SK-N-SH treated with all-trans-retinoic acid at 6 μM for 48 hours (cell line): ENCODE measurements around the gene KLHL20.
"Not testable (repeated sequence)": the region's sequence is repeated elsewhere in the genome, so short reads cannot be mapped to it uniquely, and the experiment has no call there.

Experiments used
- ATAC-seq: fragments of 200-7000 bp; cut with Tn5 transposase; 3 replicates; pipeline ENCODE4 v1.9.1; 2020; ENCODE audit warnings: mild to moderate bottlenecking, moderate library complexity
- ARNTL ChIP-seq: fragments of 450-650 bp; formaldehyde crosslinking; IDR thresholded peaks from 2 replicates; pipeline ENCODE4 v1.5.0; 2020; ENCODE audit warnings: low read depth, mild to moderate bottlenecking, moderate library complexity, borderline replicate concordance
- BACH2 ChIP-seq: fragments of 250-450 bp; sonication (Bioruptor Pico); IDR thresholded peaks from 2 replicates; pipeline ENCODE4 v1.9.0; 2021; ENCODE audit warnings: mild to moderate bottlenecking, borderline replicate concordance
- CSDC2 ChIP-seq: fragments of 250-450 bp; sonication (Bioruptor Pico); IDR thresholded peaks from 2 replicates; pipeline ENCODE4 v1.5.0; 2020; ENCODE audit warnings: mild to moderate bottlenecking, moderate library complexity
- ESRRG ChIP-seq: fragments of 250-450 bp; sonication (Bioruptor Pico); IDR thresholded peaks from 2 replicates; pipeline ENCODE4 v1.6.1; 2021; ENCODE audit warnings: mild to moderate bottlenecking
- GLIS3 ChIP-seq: fragments of 250-450 bp; sonication (Bioruptor Pico); IDR thresholded peaks from 2 replicates; pipeline ENCODE4 v1.5.0; 2020; ENCODE audit warnings: mild to moderate bottlenecking, moderate library complexity
- ISL1 ChIP-seq: fragments of 250-450 bp; sonication (Bioruptor Pico); IDR thresholded peaks from 2 replicates; pipeline ENCODE4 v2.1.2; 2022; ENCODE audit warnings: mild to moderate bottlenecking, moderate library complexity
- OSR1 ChIP-seq: fragments of 250-450 bp; sonication (Bioruptor Pico); IDR thresholded peaks from 2 replicates; pipeline ENCODE4 v1.8.0; 2022; ENCODE audit warnings: moderate library complexity, mild to moderate bottlenecking, inconsistent platforms
- PPARA ChIP-seq: fragments of 250-450 bp; sonication (Bioruptor Pico); IDR thresholded peaks from 2 replicates; pipeline ENCODE4 v1.5.0; 2020; ENCODE audit warnings: mild to moderate bottlenecking, borderline replicate concordance
- RARB ChIP-seq: fragments of 250-450 bp; sonication (Bioruptor Pico); IDR thresholded peaks from 2 replicates; pipeline ENCODE4 v1.8.0; 2021; ENCODE audit warnings: mild to moderate bottlenecking, moderate library complexity
- SNAI2 ChIP-seq: fragments of 250-450 bp; sonication (Bioruptor Pico); IDR thresholded peaks from 2 replicates; pipeline ENCODE4 v1.5.0; 2020; ENCODE audit warnings: mild to moderate bottlenecking, moderate library complexity
- TCF4 ChIP-seq: fragments of 250-450 bp; sonication (Bioruptor Pico); IDR thresholded peaks from 2 replicates; pipeline ENCODE4 v1.8.0; 2021; ENCODE audit warnings: mild to moderate bottlenecking, moderate library complexity, borderline replicate concordance
- TOX ChIP-seq: fragments of 250-450 bp; sonication (Bioruptor Pico); IDR thresholded peaks from 2 replicates; pipeline ENCODE4 v1.8.0; 2021; ENCODE audit warnings: mild to moderate bottlenecking, moderate library complexity, borderline replicate concordance
- ZC3H10 ChIP-seq: fragments of 250-450 bp; sonication (Bioruptor Pico); IDR thresholded peaks from 2 replicates; pipeline ENCODE4 v1.5.1; 2021; ENCODE audit warnings: mild to moderate bottlenecking, moderate library complexity
- ZFP3 ChIP-seq: fragments of 250-450 bp; sonication (Bioruptor Pico); IDR thresholded peaks from 2 replicates; pipeline ENCODE4 v1.5.0; 2020; ENCODE audit warnings: mild to moderate bottlenecking, moderate library complexity
- ZFP30 ChIP-seq: fragments of 450-650 bp; formaldehyde crosslinking; IDR thresholded peaks from 2 replicates; pipeline ENCODE4 v1.5.0; 2022; ENCODE audit warnings: mild to moderate bottlenecking, moderate library complexity
- ZNF565 ChIP-seq: fragments of 450-650 bp; formaldehyde crosslinking; conservative IDR thresholded peaks from 2 replicates; pipeline ENCODE4 v1.5.0; 2020; ENCODE audit warnings: low read depth, mild to moderate bottlenecking, moderate library complexity
- ZNF70 ChIP-seq: fragments of 450-650 bp; formaldehyde crosslinking; IDR thresholded peaks from 2 replicates; pipeline ENCODE4 v1.5.0; 2020; ENCODE audit warnings: mild to moderate bottlenecking, moderate library complexity
- ZNF8 ChIP-seq: fragments of 450-650 bp; formaldehyde crosslinking; IDR thresholded peaks from 2 replicates; pipeline ENCODE4 v1.5.0; 2020; ENCODE audit warnings: mild to moderate bottlenecking, moderate library complexity
- TF ChIP-seq, protein P1 (sequence below): fragments of 250-450 bp; sonication (Bioruptor Pico); IDR thresholded peaks from 2 replicates; pipeline ENCODE4 v1.5.1; 2021; ENCODE audit warnings: mild to moderate bottlenecking, moderate library complexity
- TF ChIP-seq, protein P2 (sequence below): fragments of 250-450 bp; sonication (Bioruptor Pico); IDR thresholded peaks from 2 replicates; pipeline ENCODE4 v1.5.1; 2020; ENCODE audit warnings: low read depth, mild to moderate bottlenecking, moderate library complexity
- TF ChIP-seq, protein P3 (sequence below): fragments of 250-450 bp; sonication (Bioruptor Pico); IDR thresholded peaks from 2 replicates; pipeline ENCODE4 v1.8.0; 2020; ENCODE audit warnings: mild to moderate bottlenecking, moderate library complexity, borderline replicate concordance
- TF ChIP-seq, protein P4 (sequence below): fragments of 250-450 bp; sonication (Bioruptor Pico); IDR thresholded peaks from 2 replicates; pipeline ENCODE4 v1.5.0; 2020; ENCODE audit warnings: mild to moderate bottlenecking, moderate library complexity

The KLHL20 gene

DNA sequence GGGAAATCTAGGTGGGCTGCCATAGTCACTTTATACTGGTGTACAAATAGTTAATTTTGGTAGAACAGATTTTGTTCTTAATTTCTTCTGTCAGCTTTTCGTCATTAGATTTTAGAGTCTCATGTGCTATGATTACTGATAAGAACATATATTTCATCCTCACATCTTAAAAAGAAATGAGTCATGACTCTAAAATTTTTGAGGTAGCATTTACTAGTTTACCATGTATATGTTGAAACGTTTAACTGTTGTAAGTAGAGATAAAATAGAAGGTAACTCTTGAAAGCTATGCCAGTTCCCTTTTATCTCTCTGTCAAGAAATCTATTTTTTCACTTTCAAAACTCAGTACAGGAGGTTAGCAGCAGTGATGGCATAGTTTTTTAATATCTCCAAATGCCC lies 53.4 kb downstream of the KLHL20 start:
- TF ChIP-seq OSR1: no peak
- no peak for ATAC-seq

DNA sequence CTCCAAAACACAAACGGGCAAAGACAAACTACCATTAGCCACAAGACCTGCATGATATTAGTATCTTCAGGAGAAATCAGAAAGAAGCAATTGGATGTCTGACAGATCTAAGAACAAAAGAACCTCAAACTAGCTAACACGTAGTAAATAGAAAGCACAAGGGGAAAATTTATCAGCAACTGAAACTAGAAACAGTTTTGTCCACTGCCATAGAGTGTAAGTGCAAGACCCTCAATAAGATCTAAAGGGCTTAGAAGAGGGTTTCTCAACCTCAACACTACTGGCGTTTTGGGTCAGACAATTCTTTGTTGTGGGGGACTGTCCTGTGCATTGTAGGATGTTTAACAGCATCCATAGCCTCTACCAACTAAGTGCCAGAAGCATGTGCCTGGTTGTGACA lies 54.0 kb downstream of the KLHL20 start:
- no peak for TF ChIP-seq ZFP3 (CRISPR knock-in tag)
- TF ChIP-seq RARB (CRISPR knock-in tag): no peak
- no peak for TF ChIP-seq ZNF565 (CRISPR knock-in tag)
- TF ChIP-seq PPARA: no peak
- no peak for TF ChIP-seq TOX (CRISPR knock-in tag)
- TF ChIP-seq, protein P1, sequence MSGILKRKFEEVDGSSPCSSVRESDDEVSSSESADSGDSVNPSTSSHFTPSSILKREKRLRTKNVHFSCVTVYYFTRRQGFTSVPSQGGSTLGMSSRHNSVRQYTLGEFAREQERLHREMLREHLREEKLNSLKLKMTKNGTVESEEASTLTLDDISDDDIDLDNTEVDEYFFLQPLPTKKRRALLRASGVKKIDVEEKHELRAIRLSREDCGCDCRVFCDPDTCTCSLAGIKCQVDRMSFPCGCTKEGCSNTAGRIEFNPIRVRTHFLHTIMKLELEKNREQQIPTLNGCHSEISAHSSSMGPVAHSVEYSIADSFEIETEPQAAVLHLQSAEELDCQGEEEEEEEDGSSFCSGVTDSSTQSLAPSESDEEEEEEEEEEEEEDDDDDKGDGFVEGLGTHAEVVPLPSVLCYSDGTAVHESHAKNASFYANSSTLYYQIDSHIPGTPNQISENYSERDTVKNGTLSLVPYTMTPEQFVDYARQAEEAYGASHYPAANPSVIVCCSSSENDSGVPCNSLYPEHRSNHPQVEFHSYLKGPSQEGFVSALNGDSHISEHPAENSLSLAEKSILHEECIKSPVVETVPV (CRISPR knock-in tag): no peak
- TF ChIP-seq ZFP30 (CRISPR knock-in tag): no peak
- no peak for TF ChIP-seq ISL1 (CRISPR knock-in tag)
- TF ChIP-seq ESRRG (CRISPR knock-in tag): no peak
- TF ChIP-seq ZNF8: no peak
- no peak for TF ChIP-seq BACH2 (CRISPR knock-in tag)
- no peak for TF ChIP-seq TCF4 (CRISPR knock-in tag)
- TF ChIP-seq OSR1: no peak
- TF ChIP-seq, protein P2, sequence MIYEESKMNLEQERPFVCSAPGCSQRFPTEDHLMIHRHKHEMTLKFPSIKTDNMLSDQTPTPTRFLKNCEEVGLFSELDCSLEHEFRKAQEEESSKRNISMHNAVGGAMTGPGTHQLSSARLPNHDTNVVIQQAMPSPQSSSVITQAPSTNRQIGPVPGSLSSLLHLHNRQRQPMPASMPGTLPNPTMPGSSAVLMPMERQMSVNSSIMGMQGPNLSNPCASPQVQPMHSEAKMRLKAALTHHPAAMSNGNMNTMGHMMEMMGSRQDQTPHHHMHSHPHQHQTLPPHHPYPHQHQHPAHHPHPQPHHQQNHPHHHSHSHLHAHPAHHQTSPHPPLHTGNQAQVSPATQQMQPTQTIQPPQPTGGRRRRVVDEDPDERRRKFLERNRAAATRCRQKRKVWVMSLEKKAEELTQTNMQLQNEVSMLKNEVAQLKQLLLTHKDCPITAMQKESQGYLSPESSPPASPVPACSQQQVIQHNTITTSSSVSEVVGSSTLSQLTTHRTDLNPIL (CRISPR knock-in tag): no peak
- no peak for TF ChIP-seq SNAI2 (CRISPR knock-in tag)
- TF ChIP-seq CSDC2 (CRISPR knock-in tag): no peak
- TF ChIP-seq ZC3H10 (CRISPR knock-in tag): no peak
- no peak for TF ChIP-seq GLIS3 (CRISPR knock-in tag)
- TF ChIP-seq, protein P3, sequence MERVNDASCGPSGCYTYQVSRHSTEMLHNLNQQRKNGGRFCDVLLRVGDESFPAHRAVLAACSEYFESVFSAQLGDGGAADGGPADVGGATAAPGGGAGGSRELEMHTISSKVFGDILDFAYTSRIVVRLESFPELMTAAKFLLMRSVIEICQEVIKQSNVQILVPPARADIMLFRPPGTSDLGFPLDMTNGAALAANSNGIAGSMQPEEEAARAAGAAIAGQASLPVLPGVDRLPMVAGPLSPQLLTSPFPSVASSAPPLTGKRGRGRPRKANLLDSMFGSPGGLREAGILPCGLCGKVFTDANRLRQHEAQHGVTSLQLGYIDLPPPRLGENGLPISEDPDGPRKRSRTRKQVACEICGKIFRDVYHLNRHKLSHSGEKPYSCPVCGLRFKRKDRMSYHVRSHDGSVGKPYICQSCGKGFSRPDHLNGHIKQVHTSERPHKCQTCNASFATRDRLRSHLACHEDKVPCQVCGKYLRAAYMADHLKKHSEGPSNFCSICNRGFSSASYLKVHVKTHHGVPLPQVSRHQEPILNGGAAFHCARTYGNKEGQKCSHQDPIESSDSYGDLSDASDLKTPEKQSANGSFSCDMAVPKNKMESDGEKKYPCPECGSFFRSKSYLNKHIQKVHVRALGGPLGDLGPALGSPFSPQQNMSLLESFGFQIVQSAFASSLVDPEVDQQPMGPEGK (CRISPR knock-in tag): no peak
- ATAC-seq: no peak

DNA sequence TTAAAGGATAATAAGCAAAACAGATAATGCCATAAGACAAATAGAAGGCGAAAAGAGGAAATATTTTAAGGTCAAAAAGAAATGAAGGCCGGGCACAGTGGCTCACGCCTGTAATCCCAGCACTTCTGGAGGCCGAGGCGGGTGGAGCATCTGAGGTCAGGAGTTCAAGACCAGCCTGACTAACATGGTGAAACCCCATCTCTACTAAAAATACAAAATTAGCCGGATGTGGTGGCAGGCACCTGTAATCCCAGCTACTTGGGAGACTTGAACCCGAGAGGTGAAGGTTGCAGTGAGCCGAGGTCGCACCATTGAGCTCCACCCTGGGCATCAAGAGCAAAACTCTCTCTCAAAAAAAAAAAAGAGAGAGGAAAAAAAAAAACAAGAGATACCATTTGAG lies 55.5 kb downstream of the KLHL20 start:
- not testable (repeated sequence) for ATAC-seq

DNA sequence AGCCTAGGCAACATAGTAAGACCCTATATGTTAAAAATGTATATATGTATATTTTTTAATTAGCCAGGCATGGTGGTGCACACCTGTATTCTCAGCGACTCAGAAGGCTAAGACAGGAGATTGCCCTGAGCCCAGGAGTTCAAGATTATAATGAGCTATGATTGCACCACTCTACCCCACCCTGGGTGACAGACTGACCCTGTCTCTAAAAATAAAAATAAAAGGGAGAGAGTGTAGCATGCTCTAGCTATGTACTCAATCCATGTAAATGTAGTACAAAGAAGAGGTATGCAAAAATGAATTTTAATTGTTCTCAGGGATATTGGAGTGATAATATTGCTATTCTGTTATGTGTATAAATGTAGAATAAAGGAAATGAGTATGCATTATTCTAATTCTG lies 56.8 kb downstream of the KLHL20 start:
- no peak for ATAC-seq
- TF ChIP-seq CSDC2 (CRISPR knock-in tag) (no peak), ZNF70 (CRISPR knock-in tag) (no peak), OSR1 (no peak), BACH2 (CRISPR knock-in tag) (no peak), TCF4 (CRISPR knock-in tag) (no peak), ISL1 (CRISPR knock-in tag) (no peak), PPARA (no peak), ZFP3 (CRISPR knock-in tag) (no peak), SNAI2 (CRISPR knock-in tag) (no peak), ZC3H10 (CRISPR knock-in tag) (no peak), ARNTL (CRISPR knock-in tag) (no peak), ZNF565 (CRISPR knock-in tag) (no peak), TOX (CRISPR knock-in tag) (no peak), ESRRG (CRISPR knock-in tag) (no peak)
- TF ChIP-seq, protein P3 (CRISPR knock-in tag): no peak
- TF ChIP-seq, protein P2 (CRISPR knock-in tag): no peak
- TF ChIP-seq, protein P4, sequence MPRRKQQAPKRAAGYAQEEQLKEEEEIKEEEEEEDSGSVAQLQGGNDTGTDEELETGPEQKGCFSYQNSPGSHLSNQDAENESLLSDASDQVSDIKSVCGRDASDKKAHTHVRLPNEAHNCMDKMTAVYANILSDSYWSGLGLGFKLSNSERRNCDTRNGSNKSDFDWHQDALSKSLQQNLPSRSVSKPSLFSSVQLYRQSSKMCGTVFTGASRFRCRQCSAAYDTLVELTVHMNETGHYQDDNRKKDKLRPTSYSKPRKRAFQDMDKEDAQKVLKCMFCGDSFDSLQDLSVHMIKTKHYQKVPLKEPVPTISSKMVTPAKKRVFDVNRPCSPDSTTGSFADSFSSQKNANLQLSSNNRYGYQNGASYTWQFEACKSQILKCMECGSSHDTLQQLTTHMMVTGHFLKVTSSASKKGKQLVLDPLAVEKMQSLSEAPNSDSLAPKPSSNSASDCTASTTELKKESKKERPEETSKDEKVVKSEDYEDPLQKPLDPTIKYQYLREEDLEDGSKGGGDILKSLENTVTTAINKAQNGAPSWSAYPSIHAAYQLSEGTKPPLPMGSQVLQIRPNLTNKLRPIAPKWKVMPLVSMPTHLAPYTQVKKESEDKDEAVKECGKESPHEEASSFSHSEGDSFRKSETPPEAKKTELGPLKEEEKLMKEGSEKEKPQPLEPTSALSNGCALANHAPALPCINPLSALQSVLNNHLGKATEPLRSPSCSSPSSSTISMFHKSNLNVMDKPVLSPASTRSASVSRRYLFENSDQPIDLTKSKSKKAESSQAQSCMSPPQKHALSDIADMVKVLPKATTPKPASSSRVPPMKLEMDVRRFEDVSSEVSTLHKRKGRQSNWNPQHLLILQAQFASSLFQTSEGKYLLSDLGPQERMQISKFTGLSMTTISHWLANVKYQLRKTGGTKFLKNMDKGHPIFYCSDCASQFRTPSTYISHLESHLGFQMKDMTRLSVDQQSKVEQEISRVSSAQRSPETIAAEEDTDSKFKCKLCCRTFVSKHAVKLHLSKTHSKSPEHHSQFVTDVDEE: no peak
- TF ChIP-seq, protein P1 (CRISPR knock-in tag): no peak
